Measurements from ENCODE around the gene TBX4.

- TF ChIP-seq GATA2 (IDR thresholded peaks at IDR 0.05; ENCODE audit: low read depth, low read length) (no peak), GATA3 (IDR thresholded peaks at IDR 0.05; ENCODE audit: low read depth, low read length) (no peak)
These were observed 48.2 kb upstream of the TBX4 start for GRCh38 chr17:61403801-61404662.
